Activated naive CD8-positive, alpha-beta T cell treated with anti-CD3 and anti-CD28 coated beads, Interleukin-2, amount 50 U/mL, for 16 hours (primary cell): ENCODE data around the gene ALOX15.
"Not testable (repeated sequence)": the region's sequence is repeated elsewhere in the genome, so short reads cannot be mapped to it uniquely, and the experiment has no call there.

Experiments
- DNase-seq: peaks from one replicate; pipeline ENCODE4 v3.0.0-alpha.2; 2020; ENCODE audit warnings: low read depth, low spot score

ALOX15 gene

GRCh38 chr17:4594406-4594805 lies 47.1 kb downstream of the ALOX15 start:
- DNase-seq, result no peak

GRCh38 chr17:4593021-4593421 lies 48.5 kb downstream of the ALOX15 start:
- DNase-seq, result no peak

GRCh38 chr17:4592240-4593005 lies 49.1 kb downstream of the ALOX15 start:
- DNase-seq, result no peak

- DNase-seq, result no peak
These were observed 49.9 kb downstream of the ALOX15 start for GRCh38 chr17:4591529-4591928.

- no peak for DNase-seq
These were observed 50.5 kb downstream of the ALOX15 start for GRCh38 chr17:4590981-4591453.

GRCh38 chr17:4590042-4590441 lies 51.4 kb downstream of the ALOX15 start:
- DNase-seq, result not testable (repeated sequence)

GRCh38 chr17:4588898-4589625 lies 52.4 kb downstream of the ALOX15 start:
- DNase-seq, result no peak

GRCh38 chr17:4588391-4588790 lies 53.1 kb downstream of the ALOX15 start:
- DNase-seq, result no peak

GRCh38 chr17:4587803-4588202 lies 53.7 kb downstream of the ALOX15 start:
- no peak for DNase-seq

- DNase-seq, result no peak
These were observed 54.3 kb downstream of the ALOX15 start for GRCh38 chr17:4587195-4587594.

- DNase-seq, result no peak
These were observed 55.4 kb downstream of the ALOX15 start for GRCh38 chr17:4586043-4586442.

GRCh38 chr17:4585638-4585994 lies 55.9 kb downstream of the ALOX15 start:
- no peak for DNase-seq

GRCh38 chr17:4584917-4585637 lies 56.4 kb downstream of the ALOX15 start:
- no peak for DNase-seq

- DNase-seq, result no peak
These were observed 57.2 kb downstream of the ALOX15 start, which contains the start of gene SMTNL2 for GRCh38 chr17:4584101-4584916. TSS of gene SMTNL2 (plus strand) at chr17:4584529. CDS start at chr17:4584606, 77 bp downstream.

GRCh38 chr17:4583782-4584100 lies 57.7 kb downstream of the ALOX15 start:
- no peak for DNase-seq

- no peak for DNase-seq
These were observed 58.3 kb downstream of the ALOX15 start for GRCh38 chr17:4583206-4583605.

GRCh38 chr17:4582691-4583090 lies 58.8 kb downstream of the ALOX15 start:
- DNase-seq, result no peak

GRCh38 chr17:4582101-4582501 lies 59.4 kb downstream of the ALOX15 start:
- no peak for DNase-seq
